ENCODE measurements around the gene MAB21L4. TPM values are rescaled to one million over a fixed set of nuclear protein-coding genes. Genes with fewer than 3 reads are reported as not detected.

MAB21L4 gene
- polyA plus RNA-seq, 2 donors, result 181 to 254 TPM

GRCh38 chr2:240931319-240931949 is 35.5 kb upstream of the MAB21L4 start:
- H3K4me1 ChIP-seq (ENCODE audit: control insufficient read depth in 2 of 2, insufficient read depth in 2 of 2, low read length in 1 of 2), result peaks cover 0 to 2% of the 10 kb centered on the region in 2 donors
- H3K36me3 ChIP-seq (ENCODE audit: control insufficient read depth in 2 of 2, insufficient read depth in 2 of 2, low read length in 1 of 2), result no peaks in the 10 kb centered on the region
- peaks cover 0 to 3% of the 10 kb centered on the region in 2 donors for H3K27me3 ChIP-seq (ENCODE audit: control insufficient read depth in 1 of 2, insufficient read depth in 2 of 2, low read length in 2 of 2)
- no peaks in the 10 kb centered on the region for H3K9me3 ChIP-seq (ENCODE audit: control insufficient read depth in 2 of 2, insufficient read depth in 1 of 2, low read depth in 1 of 2, low read length in 1 of 2)
- no peak overlapping the region for H3K4me3 ChIP-seq (ENCODE audit: low read depth in 1 of 2, low read length in 2 of 2)
- H3K27ac ChIP-seq (ENCODE audit: low read depth in 2 of 2, low read length in 1 of 2), result no peak overlapping the region
- WGBS, 2 donors, result 77 to 84% methylated on average over 11 of the region's 11 CpGs

GRCh38 chr2:240930631-240931318 is 34.8 kb upstream of the MAB21L4 start:
- WGBS, 2 donors, result 85 to 86% methylated on average over 26 of the region's 26 CpGs
- H3K4me3 ChIP-seq (ENCODE audit: low read depth in 1 of 2, low read length in 2 of 2), result no peak overlapping the region
- H3K27me3 ChIP-seq (ENCODE audit: control insufficient read depth in 1 of 2, insufficient read depth in 2 of 2, low read length in 2 of 2), result peaks cover 0 to 3% of the 10 kb centered on the region in 2 donors
- no peaks in the 10 kb centered on the region for H3K36me3 ChIP-seq (ENCODE audit: control insufficient read depth in 2 of 2, insufficient read depth in 2 of 2, low read length in 1 of 2)
- no peaks in the 10 kb centered on the region for H3K9me3 ChIP-seq (ENCODE audit: control insufficient read depth in 2 of 2, insufficient read depth in 1 of 2, low read depth in 1 of 2, low read length in 1 of 2)
- H3K4me1 ChIP-seq (ENCODE audit: control insufficient read depth in 2 of 2, insufficient read depth in 2 of 2, low read length in 1 of 2), result peaks cover 0 to 2% of the 10 kb centered on the region in 2 donors
- no peak overlapping the region for H3K27ac ChIP-seq (ENCODE audit: low read depth in 2 of 2, low read length in 1 of 2)

GRCh38 chr2:240930096-240930630 is 34.2 kb upstream of the MAB21L4 start:
- peaks cover 0 to 3% of the 10 kb centered on the region in 2 donors for H3K27me3 ChIP-seq (ENCODE audit: control insufficient read depth in 1 of 2, insufficient read depth in 2 of 2, low read length in 2 of 2)
- H3K4me1 ChIP-seq (ENCODE audit: control insufficient read depth in 2 of 2, insufficient read depth in 2 of 2, low read length in 1 of 2), result peaks cover 0 to 2% of the 10 kb centered on the region in 2 donors
- no peak overlapping the region for H3K4me3 ChIP-seq (ENCODE audit: low read depth in 1 of 2, low read length in 2 of 2)
- WGBS, 2 donors, result 84 to 90% methylated on average over 11 to 12 of the region's 12 CpGs
- no peaks in the 10 kb centered on the region for H3K9me3 ChIP-seq (ENCODE audit: control insufficient read depth in 2 of 2, insufficient read depth in 1 of 2, low read depth in 1 of 2, low read length in 1 of 2)
- H3K27ac ChIP-seq (ENCODE audit: low read depth in 2 of 2, low read length in 1 of 2), result no peak overlapping the region
- H3K36me3 ChIP-seq (ENCODE audit: control insufficient read depth in 2 of 2, insufficient read depth in 2 of 2, low read length in 1 of 2), result no peaks in the 10 kb centered on the region

GRCh38 chr2:240929364-240930095 is 33.6 kb upstream of the MAB21L4 start:
- no peak overlapping the region for H3K4me3 ChIP-seq (ENCODE audit: low read depth in 1 of 2, low read length in 2 of 2)
- peaks cover 0 to 2% of the 10 kb centered on the region in 2 donors for H3K4me1 ChIP-seq (ENCODE audit: control insufficient read depth in 2 of 2, insufficient read depth in 2 of 2, low read length in 1 of 2)
- WGBS, 2 donors, result 79 to 84% methylated on average over 10 of the region's 10 CpGs
- no peaks in the 10 kb centered on the region for H3K9me3 ChIP-seq (ENCODE audit: control insufficient read depth in 2 of 2, insufficient read depth in 1 of 2, low read depth in 1 of 2, low read length in 1 of 2)
- H3K27ac ChIP-seq (ENCODE audit: low read depth in 2 of 2, low read length in 1 of 2), result no peak overlapping the region
- no peaks in the 10 kb centered on the region for H3K36me3 ChIP-seq (ENCODE audit: control insufficient read depth in 2 of 2, insufficient read depth in 2 of 2, low read length in 1 of 2)
- H3K27me3 ChIP-seq (ENCODE audit: control insufficient read depth in 1 of 2, insufficient read depth in 2 of 2, low read length in 2 of 2), result peaks cover 0 to 3% of the 10 kb centered on the region in 2 donors

GRCh38 chr2:240928476-240929363 is 32.8 kb upstream of the MAB21L4 start:
- H3K27ac ChIP-seq (ENCODE audit: low read depth in 2 of 2, low read length in 1 of 2), result no peak overlapping the region
- H3K4me1 ChIP-seq (ENCODE audit: control insufficient read depth in 2 of 2, insufficient read depth in 2 of 2, low read length in 1 of 2), result peaks cover 0 to 2% of the 10 kb centered on the region in 2 donors
- peaks cover 0 to 3% of the 10 kb centered on the region in 2 donors for H3K27me3 ChIP-seq (ENCODE audit: control insufficient read depth in 1 of 2, insufficient read depth in 2 of 2, low read length in 2 of 2)
- no peaks in the 10 kb centered on the region for H3K9me3 ChIP-seq (ENCODE audit: control insufficient read depth in 2 of 2, insufficient read depth in 1 of 2, low read depth in 1 of 2, low read length in 1 of 2)
- H3K4me3 ChIP-seq (ENCODE audit: low read depth in 1 of 2, low read length in 2 of 2), result no peak overlapping the region
- H3K36me3 ChIP-seq (ENCODE audit: control insufficient read depth in 2 of 2, insufficient read depth in 2 of 2, low read length in 1 of 2), result no peaks in the 10 kb centered on the region
- 80 to 82% methylated on average over 24 of the region's 24 CpGs for whole genome bisulfite sequencing, 2 donors

- no peak overlapping the region for H3K4me3 ChIP-seq (ENCODE audit: low read depth in 1 of 2, low read length in 2 of 2)
- H3K27ac ChIP-seq (ENCODE audit: low read depth in 2 of 2, low read length in 1 of 2), result no peak overlapping the region
- peaks cover 0 to 3% of the 10 kb centered on the region in 2 donors for H3K27me3 ChIP-seq (ENCODE audit: control insufficient read depth in 1 of 2, insufficient read depth in 2 of 2, low read length in 2 of 2)
- no peaks in the 10 kb centered on the region for H3K36me3 ChIP-seq (ENCODE audit: control insufficient read depth in 2 of 2, insufficient read depth in 2 of 2, low read length in 1 of 2)
- 84 to 87% methylated on average over 7 of the region's 7 CpGs for WGBS, 2 donors
- peaks cover 2 to 7% of the 10 kb centered on the region in 2 donors for H3K4me1 ChIP-seq (ENCODE audit: control insufficient read depth in 2 of 2, insufficient read depth in 2 of 2, low read length in 1 of 2)
- H3K9me3 ChIP-seq (ENCODE audit: control insufficient read depth in 2 of 2, insufficient read depth in 1 of 2, low read depth in 1 of 2, low read length in 1 of 2), result no peaks in the 10 kb centered on the region
These were observed 31.4 kb upstream of the MAB21L4 start for GRCh38 chr2:240927390-240927781.

GRCh38 chr2:240926516-240927389 is 30.8 kb upstream of the MAB21L4 start:
- WGBS, 2 donors, result 57 to 61% methylated on average over 35 to 38 of the region's 38 CpGs
- Histone ChIP-seq H3K36me3 (ENCODE audit: control insufficient read depth in 2 of 2, insufficient read depth in 2 of 2, low read length in 1 of 2) (no peaks in the 10 kb centered on the region), H3K4me1 (ENCODE audit: control insufficient read depth in 2 of 2, insufficient read depth in 2 of 2, low read length in 1 of 2) (peaks cover 2 to 13% of the 10 kb centered on the region in 2 donors), H3K9me3 (ENCODE audit: control insufficient read depth in 2 of 2, insufficient read depth in 1 of 2, low read depth in 1 of 2, low read length in 1 of 2) (no peaks in the 10 kb centered on the region), H3K4me3 (ENCODE audit: low read depth in 1 of 2, low read length in 2 of 2) (no peak overlapping the region), H3K27me3 (ENCODE audit: control insufficient read depth in 1 of 2, insufficient read depth in 2 of 2, low read length in 2 of 2) (peaks cover 0 to 3% of the 10 kb centered on the region in 2 donors), H3K27ac (ENCODE audit: low read depth in 2 of 2, low read length in 1 of 2) (no peak overlapping the region)

- no peaks in the 10 kb centered on the region for H3K9me3 ChIP-seq (ENCODE audit: control insufficient read depth in 2 of 2, insufficient read depth in 1 of 2, low read depth in 1 of 2, low read length in 1 of 2)
- H3K27me3 ChIP-seq (ENCODE audit: control insufficient read depth in 1 of 2, insufficient read depth in 2 of 2, low read length in 2 of 2), result no peaks in the 10 kb centered on the region
- H3K4me3 ChIP-seq (ENCODE audit: low read depth in 1 of 2, low read length in 2 of 2), result no peak overlapping the region
- H3K27ac ChIP-seq (ENCODE audit: low read depth in 2 of 2, low read length in 1 of 2), result no peak overlapping the region
- WGBS, 2 donors, result 71 to 87% methylated on average over 29 of the region's 29 CpGs
- H3K4me1 ChIP-seq (ENCODE audit: control insufficient read depth in 2 of 2, insufficient read depth in 2 of 2, low read length in 1 of 2), result peaks cover 6 to 21% of the 10 kb centered on the region in 2 donors
- H3K36me3 ChIP-seq (ENCODE audit: control insufficient read depth in 2 of 2, insufficient read depth in 2 of 2, low read length in 1 of 2), result no peaks in the 10 kb centered on the region
These were observed 29.9 kb upstream of the MAB21L4 start for GRCh38 chr2:240925568-240926515.

Data from esophagus (tissue), 2 donors.